Mucosa of rectum (tissue), 2 donors: ENCODE results near the gene PDZD2.
"Not testable (repeated sequence)": the region's sequence is repeated elsewhere in the genome, so short reads cannot be mapped to it uniquely, and the experiment has no call there.

ENCODE experiments used
- H3K27ac ChIP-seq, 2 donors: one replicate each; pipeline ENCODE4 v1.7.0; 2013; ENCODE audit warnings: inconsistent platforms in 2 of 2, low read depth in 2 of 2, low read length in 2 of 2
- H3K27me3 ChIP-seq, 2 donors: one replicate each; pipeline ENCODE4 v1.7.0; 2013; ENCODE audit warnings: low read length in 2 of 2; ENCODE audit not compliant: control insufficient read depth in 2 of 2, insufficient read depth in 2 of 2
- H3K36me3 ChIP-seq, 2 donors: one replicate each; pipeline ENCODE4 v1.7.0; 2013; ENCODE audit warnings: low read length in 2 of 2; ENCODE audit not compliant: control insufficient read depth in 2 of 2, insufficient read depth in 2 of 2
- H3K4me1 ChIP-seq, 2 donors: one replicate each; pipeline ENCODE4 v1.7.0; 2013; ENCODE audit warnings: low read length in 2 of 2, mild to moderate bottlenecking in 1 of 2; ENCODE audit not compliant: control insufficient read depth in 2 of 2, insufficient read depth in 2 of 2
- H3K4me3 ChIP-seq, 2 donors: one replicate each; pipeline ENCODE4 v1.7.0; 2013; ENCODE audit warnings: low read length in 2 of 2
- H3K9ac ChIP-seq, 2 donors: one replicate each; pipeline ENCODE4 v1.7.0; 2013; ENCODE audit warnings: low read length in 2 of 2, low read depth in 1 of 2, mild to moderate bottlenecking in 1 of 2
- H3K9me3 ChIP-seq, 2 donors: one replicate each; pipeline ENCODE4 v1.7.0; 2013; ENCODE audit warnings: low read length in 2 of 2; ENCODE audit not compliant: control insufficient read depth in 2 of 2
- donor health status: healthy.
- donor health status: Normal muscosa, but diverticular disease.

The PDZD2 gene

DNA sequence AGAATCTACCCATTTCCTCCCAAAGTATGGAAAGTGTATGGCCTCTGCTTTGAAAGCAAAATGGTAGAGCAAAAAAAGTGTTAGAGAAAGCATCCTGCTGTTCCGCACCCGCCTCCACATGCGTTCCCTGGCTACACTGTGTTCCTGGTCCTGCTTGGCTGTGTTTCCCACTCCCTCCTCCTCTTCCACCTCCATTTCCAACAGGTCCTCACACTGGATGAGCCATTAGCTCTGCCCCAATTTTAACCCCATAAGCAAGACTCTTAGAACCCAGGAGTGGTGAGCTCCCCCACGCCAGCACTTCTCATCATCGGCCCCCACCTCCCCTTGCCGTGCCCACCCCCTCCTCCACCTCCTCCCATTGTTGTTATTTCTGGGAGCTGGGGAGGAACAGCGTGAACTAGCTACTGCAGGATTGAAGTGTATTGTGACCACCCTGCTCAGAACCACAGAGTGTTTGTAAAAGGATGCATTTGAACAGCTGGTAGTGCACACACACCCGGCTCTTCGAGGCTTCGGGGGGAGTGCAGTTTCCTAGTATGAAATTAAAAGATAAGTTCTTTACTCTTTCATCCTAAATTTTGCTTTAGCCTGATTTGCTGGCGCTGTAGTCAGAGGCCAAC, 120.0 kb downstream of the PDZD2 start:
- H3K4me1 ChIP-seq, result no peaks in the 10 kb centered on the region
- no peak overlapping the region for H3K9ac ChIP-seq
- no peaks in the 10 kb centered on the region for H3K36me3 ChIP-seq
- H3K27me3 ChIP-seq, result no peaks in the 10 kb centered on the region
- H3K9me3 ChIP-seq, result no peaks in the 10 kb centered on the region
- no peak overlapping the region for H3K27ac ChIP-seq
- H3K4me3 ChIP-seq, result no peak overlapping the region

DNA sequence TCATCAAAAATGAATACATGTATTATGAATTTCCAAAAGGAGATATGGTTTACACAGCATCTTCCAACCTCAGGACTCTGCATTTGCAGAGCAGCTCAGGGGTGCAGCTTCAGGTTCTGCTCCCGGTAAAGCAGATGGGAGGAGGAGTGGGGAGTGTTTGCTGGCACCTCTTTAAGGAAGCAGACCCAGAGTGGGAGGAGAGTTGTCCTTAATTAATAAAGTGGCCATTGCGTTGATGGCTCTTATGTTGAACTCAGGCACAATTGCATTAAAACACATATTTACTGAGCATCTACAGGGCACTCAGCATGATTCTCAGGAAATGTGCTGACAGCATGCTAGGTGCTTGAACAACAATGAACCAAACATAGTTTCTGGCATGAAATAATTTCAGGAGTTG, 121.0 kb downstream of the PDZD2 start:
- H3K27me3 ChIP-seq, result no peaks in the 10 kb centered on the region
- H3K9me3 ChIP-seq, result no peaks in the 10 kb centered on the region
- H3K9ac ChIP-seq, result no peak overlapping the region
- no peak overlapping the region for H3K27ac ChIP-seq
- no peaks in the 10 kb centered on the region for H3K36me3 ChIP-seq
- no peaks in the 10 kb centered on the region for H3K4me1 ChIP-seq
- H3K4me3 ChIP-seq, result no peak overlapping the region

DNA sequence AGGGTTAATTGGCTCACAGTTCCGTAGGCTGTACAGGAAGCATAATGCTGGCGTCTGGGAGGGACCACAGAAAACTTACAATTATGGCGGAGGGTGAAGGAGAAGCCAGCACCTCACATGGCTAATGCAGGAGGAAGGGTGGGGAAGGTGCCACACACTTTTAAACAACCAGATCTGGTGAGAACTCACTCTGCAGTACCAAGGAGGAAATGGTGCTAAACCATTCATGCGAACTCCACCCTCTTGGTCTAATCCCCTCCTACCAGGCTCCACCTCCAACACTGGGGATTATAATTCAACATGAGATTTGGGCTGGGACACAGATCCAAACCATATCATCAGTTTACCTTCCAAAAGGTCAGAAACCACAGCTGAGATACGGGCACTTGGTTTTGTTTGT, 122.9 kb downstream of the PDZD2 start:
- Histone ChIP-seq H3K4me3 (no peak overlapping the region), H3K9me3 (no peaks in the 10 kb centered on the region), H3K4me1 (no peaks in the 10 kb centered on the region), H3K36me3 (no peaks in the 10 kb centered on the region), H3K9ac (no peak overlapping the region), H3K27me3 (no peaks in the 10 kb centered on the region), H3K27ac (no peak overlapping the region)

DNA sequence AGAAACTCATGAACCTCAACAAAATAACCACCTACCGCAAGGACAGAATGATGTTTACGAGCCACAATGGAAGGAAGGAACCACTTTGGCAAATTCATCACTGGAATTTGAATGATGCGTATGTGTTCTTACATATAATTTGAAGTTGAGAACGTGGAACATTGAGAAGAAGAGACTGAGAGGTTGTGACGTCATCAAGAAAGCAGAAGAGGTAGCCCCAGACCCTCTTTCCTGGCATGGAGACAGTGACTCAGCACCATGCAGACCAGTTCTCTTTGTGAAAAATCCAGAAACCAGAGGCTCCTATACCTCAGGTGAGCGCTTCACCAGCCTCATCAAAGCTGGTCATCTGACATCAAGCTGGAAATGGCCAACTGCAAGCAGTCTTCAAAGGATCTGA, 124.5 kb downstream of the PDZD2 start:
- Histone ChIP-seq H3K4me3 (no peak overlapping the region), H3K4me1 (no peaks in the 10 kb centered on the region), H3K27ac (no peak overlapping the region), H3K36me3 (no peaks in the 10 kb centered on the region), H3K9me3 (no peaks in the 10 kb centered on the region), H3K9ac (no peak overlapping the region), H3K27me3 (no peaks in the 10 kb centered on the region)

DNA sequence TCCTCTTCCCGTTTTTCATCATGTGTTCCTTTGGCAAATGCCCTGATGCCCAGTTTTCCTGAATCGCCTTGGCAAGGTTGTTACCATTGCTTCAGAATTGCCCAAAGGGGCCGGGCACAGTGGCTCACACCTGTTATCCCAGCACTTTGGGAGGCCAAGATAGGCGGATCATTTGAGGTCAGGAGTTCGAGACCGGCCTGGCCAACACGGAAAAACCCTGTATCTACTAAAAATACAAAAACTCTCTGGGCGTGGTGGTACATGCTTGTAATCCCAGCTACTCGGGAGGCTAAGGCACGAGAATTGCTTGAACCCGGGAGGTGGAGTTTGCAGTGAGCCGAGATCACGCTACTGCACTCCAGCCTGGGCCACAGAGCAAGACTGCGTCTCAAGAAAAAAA, 125.8 kb downstream of the PDZD2 start:
- H3K9me3 ChIP-seq, H3K27me3 ChIP-seq, H3K36me3 ChIP-seq, H3K4me3 ChIP-seq, H3K4me1 ChIP-seq, H3K9ac ChIP-seq, H3K27ac ChIP-seq: not testable (repeated sequence)

DNA sequence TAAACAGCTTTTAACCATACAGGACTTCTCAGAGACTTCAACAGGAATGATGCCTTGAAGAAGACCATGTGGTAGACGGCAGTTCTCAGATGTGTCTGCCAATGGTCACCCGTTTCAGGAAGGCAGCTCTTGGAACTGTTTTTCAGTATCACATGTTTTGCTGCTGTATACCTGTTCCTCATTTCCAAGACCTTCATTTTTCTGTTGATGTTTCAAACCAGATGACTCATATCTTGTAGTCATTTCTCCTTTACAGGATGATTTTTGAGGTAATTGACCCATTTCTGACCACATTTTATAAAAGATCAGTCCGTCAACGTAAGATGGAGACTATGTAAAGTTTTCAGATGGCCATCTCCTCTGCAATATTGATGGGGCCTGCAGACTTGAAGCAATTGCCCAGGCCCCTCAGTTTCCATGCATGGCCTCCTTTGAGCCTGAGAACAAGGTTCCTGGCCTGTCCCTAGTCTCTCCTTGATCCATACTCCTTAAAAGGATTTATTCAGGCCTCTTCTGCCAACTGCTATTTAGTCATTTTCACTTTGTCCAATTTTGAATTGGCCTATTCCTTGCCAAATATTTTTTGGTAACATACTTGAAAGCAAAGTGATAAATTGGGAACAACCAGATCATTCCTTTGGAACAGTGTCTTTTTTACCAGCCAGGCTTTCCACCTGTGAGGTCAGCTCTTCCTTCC, 128.6 kb downstream of the PDZD2 start:
- H3K9me3 ChIP-seq, result no peaks in the 10 kb centered on the region
- H3K4me3 ChIP-seq, result no peak overlapping the region
- H3K4me1 ChIP-seq, result no peaks in the 10 kb centered on the region
- H3K27me3 ChIP-seq, result no peaks in the 10 kb centered on the region
- no peak overlapping the region for H3K27ac ChIP-seq
- no peaks in the 10 kb centered on the region for H3K36me3 ChIP-seq
- no peak overlapping the region for H3K9ac ChIP-seq

DNA sequence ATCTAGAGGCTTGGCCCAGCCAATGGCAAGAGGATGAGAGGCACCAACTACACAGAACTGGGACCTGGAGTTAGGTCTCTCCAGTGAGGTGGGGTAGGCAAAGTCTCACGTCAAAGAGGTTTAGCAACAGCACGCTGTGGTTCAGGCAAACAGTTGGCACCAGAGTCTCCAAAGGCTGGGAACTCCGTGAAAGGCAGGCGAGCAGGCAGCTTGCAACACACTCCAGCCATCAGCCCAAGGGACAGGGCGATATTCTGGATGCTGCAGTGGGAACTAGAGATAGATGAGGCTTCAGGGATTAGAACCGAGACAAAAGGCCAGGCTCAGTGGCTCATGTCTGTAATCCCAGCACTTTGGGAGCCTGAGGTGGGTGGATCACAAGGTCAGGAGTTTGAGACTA, 129.1 kb downstream of the PDZD2 start:
- Histone ChIP-seq H3K36me3 (no peaks in the 10 kb centered on the region), H3K27me3 (no peaks in the 10 kb centered on the region), H3K27ac (no peak overlapping the region), H3K4me3 (no peak overlapping the region), H3K4me1 (no peaks in the 10 kb centered on the region), H3K9me3 (no peaks in the 10 kb centered on the region), H3K9ac (no peak overlapping the region)

DNA sequence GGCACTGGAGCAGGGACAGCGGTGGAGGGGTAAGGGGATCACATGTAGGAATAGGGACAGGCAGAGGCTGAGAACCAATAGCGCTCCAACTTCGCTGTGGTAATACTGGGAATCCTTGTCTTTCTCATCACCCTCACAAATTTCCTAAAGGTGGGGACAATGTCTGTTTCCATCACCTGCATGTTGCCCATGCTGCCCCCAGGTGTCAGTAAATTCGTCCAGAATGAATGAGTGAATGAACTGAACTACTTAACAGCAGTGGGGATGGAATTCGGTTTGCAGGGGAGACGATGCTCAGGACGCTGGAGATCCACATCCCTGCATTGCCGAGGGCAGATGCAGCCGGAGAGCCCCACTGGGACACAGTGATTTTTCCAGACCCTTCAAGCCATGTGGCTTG, 129.9 kb downstream of the PDZD2 start:
- Histone ChIP-seq H3K4me3 (no peak overlapping the region), H3K9me3 (no peaks in the 10 kb centered on the region), H3K36me3 (no peaks in the 10 kb centered on the region), H3K9ac (no peak overlapping the region), H3K27ac (no peak overlapping the region), H3K4me1 (no peaks in the 10 kb centered on the region), H3K27me3 (no peaks in the 10 kb centered on the region)

DNA sequence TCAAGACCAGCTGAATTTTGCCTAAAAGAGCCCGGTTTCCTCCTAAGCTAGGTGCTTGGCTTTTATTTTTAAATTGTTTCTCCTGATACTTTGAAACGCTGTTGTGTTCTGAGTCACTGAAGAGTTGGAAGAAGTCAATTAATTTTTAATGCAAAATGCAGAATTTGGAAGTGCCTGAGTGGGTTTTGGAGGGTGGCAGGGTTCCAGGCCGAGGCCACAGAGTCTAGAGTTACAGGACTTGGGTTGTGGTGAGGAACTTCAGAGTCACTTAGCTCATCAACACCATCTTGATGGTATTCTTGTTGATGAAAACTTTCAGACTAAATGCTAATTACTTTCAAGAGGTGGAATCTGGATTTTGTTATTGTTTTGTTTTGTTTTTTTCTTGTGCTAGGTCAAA, 130.6 kb downstream of the PDZD2 start:
- no peak overlapping the region for H3K9ac ChIP-seq
- no peaks in the 10 kb centered on the region for H3K4me1 ChIP-seq
- H3K4me3 ChIP-seq, result no peak overlapping the region
- no peak overlapping the region for H3K27ac ChIP-seq
- no peaks in the 10 kb centered on the region for H3K9me3 ChIP-seq
- H3K36me3 ChIP-seq, result no peaks in the 10 kb centered on the region
- no peaks in the 10 kb centered on the region for H3K27me3 ChIP-seq

DNA sequence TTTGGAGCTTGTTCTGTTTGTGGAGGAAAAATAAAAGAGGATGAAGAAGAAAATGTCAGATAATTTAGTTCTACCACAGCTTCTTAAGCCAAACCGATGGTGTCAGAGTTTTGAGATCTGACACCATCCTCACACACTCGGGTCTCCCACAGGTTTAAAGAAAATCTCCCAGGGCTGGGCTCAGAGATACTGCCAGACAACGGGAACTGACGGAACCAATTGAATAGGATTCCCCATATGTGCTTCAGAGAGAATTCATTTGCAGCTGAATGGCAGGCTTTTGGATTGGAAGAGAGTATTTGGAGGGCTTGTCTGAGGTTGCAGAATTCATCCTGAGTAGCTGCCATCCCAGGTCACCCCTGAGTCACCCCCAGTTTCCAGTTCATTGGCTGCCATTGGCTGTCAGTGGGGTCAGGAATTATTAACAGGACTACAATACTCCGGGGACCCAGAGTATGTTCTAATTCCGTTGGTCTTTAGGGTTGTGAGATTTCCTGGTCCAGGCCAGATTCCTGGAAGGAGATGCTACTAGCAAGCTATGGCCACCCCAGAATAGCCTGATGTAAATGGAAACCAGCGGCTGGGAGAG, 131.3 kb downstream of the PDZD2 start:
- Histone ChIP-seq H3K4me1 (no peaks in the 10 kb centered on the region), H3K9me3 (no peaks in the 10 kb centered on the region), H3K27ac (no peak overlapping the region), H3K9ac (no peak overlapping the region), H3K36me3 (no peaks in the 10 kb centered on the region), H3K27me3 (no peaks in the 10 kb centered on the region), H3K4me3 (no peak overlapping the region)
